Prostate gland (tissue), 2 donors: ENCODE measurements around the gene LAMA3. TPM values are rescaled to one million over a fixed set of nuclear protein-coding genes. Genes with fewer than 3 reads are reported as not detected.

ENCODE experiments used
- DNase-seq: peaks from one replicate; pipeline ENCODE4 v3.0.0-alpha.2; 2019; ENCODE audit warnings: low spot score
- H3K27ac ChIP-seq, 2 donors: fragments of 200-600 bp; sonication (generic); 2 replicates each; pipeline ENCODE4 v1.5.1; 2017 to 2019
- H3K27me3 ChIP-seq: fragments of 200-600 bp; sonication (generic); replicated peaks from 2 replicates; pipeline ENCODE4 v1.5.1; 2019; ENCODE audit not compliant: insufficient read depth
- H3K36me3 ChIP-seq, 2 donors: fragments of 200-600 bp; sonication (generic); 1 replicate in 1 of 2; 2 replicates in 1 of 2; pipeline versions ENCODE4 v1.5.1 to v1.8.1; 2017 to 2019
- H3K4me1 ChIP-seq: fragments of 200-600 bp; sonication (generic); replicated peaks from 2 replicates; pipeline ENCODE4 v1.5.1; 2019
- H3K4me3 ChIP-seq, 2 donors: fragments of 200-600 bp; sonication (generic); 2 replicates each; pipeline ENCODE4 v1.5.1; 2017 to 2019
- H3K9me3 ChIP-seq: fragments of 200-600 bp; sonication (generic); 2 replicates; pipeline ENCODE4 v1.5.1; 2017
- POLR2A ChIP-seq: fragments of 450-650 bp; IDR thresholded peaks from one replicate; pipeline ENCODE4 v1.6.1; 2016; ENCODE audit warnings: antibody characterized with exemption, mild to moderate bottlenecking
- POLR2AphosphoS5 ChIP-seq: sonication (generic); formaldehyde crosslinking; IDR thresholded peaks from one replicate; pipeline ENCODE4 v1.6.1; 2017; ENCODE audit warnings: antibody characterized with exemption
- WGBS: methylation state at CpG from one replicate; pipeline ENCODE4 v1.1.5; 2018; 5-methylcytosine and 5-hydroxymethylcytosine counted together
- intact Hi-C: fragments of 100-400 bp; cut with DNase I; formaldehyde crosslinking; loops from one replicate; pipeline ENCODE4 v1.14.2; 2022
- total RNA-seq, 2 donors: library from RNA; depleted of rRNA; stranded (reverse); fragments of >200 nt; gene quantifications; one replicate each; pipeline ENCODE4 v1.1.0, GENCODE V29; 2016
- TF ChIP-seq, protein P1 (sequence below), 4 experiments: fragments of 200-600 bp in 2 of 4; fragments of 450-650 bp in 2 of 4; sonication (generic) in 2 of 4; IDR thresholded peaks; 1 replicate in 3 of 4; 2 replicates in 1 of 4; pipeline ENCODE4 v1.5.1; 2016 to 2019; ENCODE audit warnings: antibody characterized with exemption in 4 of 4, mild to moderate bottlenecking in 2 of 4, moderate library complexity in 2 of 4

Gene LAMA3
- total RNA-seq, 2 donors from 2014 or later: 31.3 to 35.9 TPM

DNA sequence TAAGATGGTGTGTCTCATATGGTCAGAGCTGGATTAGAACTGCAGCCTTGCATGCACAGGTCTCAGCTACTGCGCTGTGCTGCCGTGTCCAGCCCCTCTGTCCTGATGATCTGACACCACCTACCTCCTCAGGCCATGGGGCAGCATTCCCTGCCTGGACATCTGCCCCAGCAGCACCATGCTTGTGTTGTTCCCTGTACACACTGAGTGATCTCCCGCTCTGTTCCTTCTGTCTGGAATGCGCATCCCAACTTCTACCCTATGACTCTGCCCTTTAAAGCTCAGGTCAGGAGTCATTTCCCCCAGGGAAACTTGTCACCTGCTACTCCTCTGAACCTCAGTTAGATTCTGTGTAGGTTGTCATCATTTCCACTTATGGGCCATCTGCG, 167.9 kb downstream of the LAMA3 start:
- H3K4me3 ChIP-seq: no peak overlapping the region
- no peak overlapping the region for H3K27ac ChIP-seq
- no peaks in the 10 kb centered on the region for H3K4me1 ChIP-seq
- TF ChIP-seq POLR2A: no peak
- no peak for TF ChIP-seq POLR2AphosphoS5
- TF ChIP-seq, protein P1, sequence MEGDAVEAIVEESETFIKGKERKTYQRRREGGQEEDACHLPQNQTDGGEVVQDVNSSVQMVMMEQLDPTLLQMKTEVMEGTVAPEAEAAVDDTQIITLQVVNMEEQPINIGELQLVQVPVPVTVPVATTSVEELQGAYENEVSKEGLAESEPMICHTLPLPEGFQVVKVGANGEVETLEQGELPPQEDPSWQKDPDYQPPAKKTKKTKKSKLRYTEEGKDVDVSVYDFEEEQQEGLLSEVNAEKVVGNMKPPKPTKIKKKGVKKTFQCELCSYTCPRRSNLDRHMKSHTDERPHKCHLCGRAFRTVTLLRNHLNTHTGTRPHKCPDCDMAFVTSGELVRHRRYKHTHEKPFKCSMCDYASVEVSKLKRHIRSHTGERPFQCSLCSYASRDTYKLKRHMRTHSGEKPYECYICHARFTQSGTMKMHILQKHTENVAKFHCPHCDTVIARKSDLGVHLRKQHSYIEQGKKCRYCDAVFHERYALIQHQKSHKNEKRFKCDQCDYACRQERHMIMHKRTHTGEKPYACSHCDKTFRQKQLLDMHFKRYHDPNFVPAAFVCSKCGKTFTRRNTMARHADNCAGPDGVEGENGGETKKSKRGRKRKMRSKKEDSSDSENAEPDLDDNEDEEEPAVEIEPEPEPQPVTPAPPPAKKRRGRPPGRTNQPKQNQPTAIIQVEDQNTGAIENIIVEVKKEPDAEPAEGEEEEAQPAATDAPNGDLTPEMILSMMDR (IDR thresholded peaks at IDR 0.05): no peak
- no peak for DNase-seq
- intact Hi-C loops: no loop called here
- H3K9me3 ChIP-seq: no peaks in the 10 kb centered on the region
- no peaks in the 10 kb centered on the region for H3K36me3 ChIP-seq
- H3K27me3 ChIP-seq: no peaks in the 10 kb centered on the region
- WGBS: 95% methylated on average over 5 of the region's 5 CpGs

DNA sequence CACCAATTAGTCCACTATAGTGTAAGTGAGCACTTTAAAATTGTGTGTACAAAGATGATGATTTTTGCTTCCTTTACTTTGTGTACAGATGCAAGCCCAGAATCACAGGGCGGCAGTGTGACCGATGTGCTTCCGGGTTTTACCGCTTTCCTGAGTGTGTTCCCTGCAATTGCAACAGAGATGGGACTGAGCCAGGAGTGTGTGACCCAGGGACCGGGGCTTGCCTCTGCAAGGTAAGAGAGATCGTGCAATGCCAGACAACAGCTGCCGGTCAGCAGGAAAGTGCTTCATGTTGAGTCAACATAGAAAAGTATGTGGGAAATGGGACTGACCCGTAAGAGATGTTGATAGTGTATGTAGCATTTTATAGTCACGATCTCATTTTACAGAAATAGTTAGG, 168.5 kb downstream of the LAMA3 start:
- DNase-seq: no peak
- Histone ChIP-seq H3K27ac (no peak overlapping the region), H3K9me3 (no peaks in the 10 kb centered on the region), H3K36me3 (no peaks in the 10 kb centered on the region), H3K4me3 (no peak overlapping the region), H3K4me1 (no peaks in the 10 kb centered on the region), H3K27me3 (no peaks in the 10 kb centered on the region)
- TF ChIP-seq POLR2AphosphoS5 (no peak), POLR2A (no peak)
- TF ChIP-seq, protein P1 (IDR thresholded peaks at IDR 0.05): no peak
- WGBS: 82% methylated on average over 9 of the region's 9 CpGs
- intact Hi-C loops: no loop called here

DNA sequence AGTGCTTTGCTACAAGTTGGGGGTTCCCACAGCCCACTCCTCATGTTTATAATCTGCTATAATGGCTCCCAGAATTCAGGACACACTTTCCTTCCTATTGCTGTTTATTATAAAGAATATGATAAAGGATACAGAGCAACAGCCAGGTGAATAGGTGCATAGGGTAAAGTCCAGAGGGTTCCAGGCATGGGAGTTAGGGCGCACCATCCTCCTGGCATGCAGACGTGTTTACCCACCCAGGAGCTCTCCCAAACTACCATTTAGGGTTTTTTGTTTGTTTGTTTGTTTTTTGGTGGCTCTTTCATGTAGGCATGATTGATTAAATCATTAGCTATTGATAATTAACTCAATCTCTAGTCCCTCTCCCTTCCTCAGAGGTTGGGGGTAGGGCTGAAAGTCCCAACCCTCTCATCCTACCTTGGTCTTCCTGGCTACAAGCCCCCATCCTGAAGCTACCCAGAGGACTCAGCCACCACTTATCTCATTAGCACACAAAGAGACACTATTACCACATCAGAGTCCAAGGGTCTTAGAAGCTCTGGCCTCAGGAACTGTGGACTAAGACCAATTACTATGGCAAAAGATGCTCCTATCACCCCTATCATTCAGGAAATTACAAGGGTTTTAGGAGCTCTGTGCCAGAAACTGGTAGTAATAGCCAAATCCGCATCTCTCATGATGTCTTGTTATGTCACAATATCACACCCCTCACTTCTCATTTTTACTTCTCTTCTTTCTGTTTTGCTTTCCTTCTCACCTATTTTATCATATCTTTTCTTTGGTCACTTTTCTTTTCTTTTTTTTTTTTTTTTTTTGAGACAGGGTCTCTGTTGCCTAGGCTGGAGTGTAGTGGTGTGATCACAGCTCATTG, 170.4 kb downstream of the LAMA3 start:
- no peak for DNase-seq
- 97% methylated on average over 3 of the region's 3 CpGs for WGBS
- Histone ChIP-seq H3K36me3 (no peaks in the 10 kb centered on the region), H3K27me3 (no peaks in the 10 kb centered on the region), H3K27ac (no peak overlapping the region), H3K4me3 (no peak overlapping the region), H3K9me3 (no peaks in the 10 kb centered on the region), H3K4me1 (no peaks in the 10 kb centered on the region)
- TF ChIP-seq POLR2AphosphoS5: no peak
- TF ChIP-seq, protein P1 (IDR thresholded peaks at IDR 0.05): no peak
- no peak for TF ChIP-seq POLR2A
- intact Hi-C loops: no loop called here

DNA sequence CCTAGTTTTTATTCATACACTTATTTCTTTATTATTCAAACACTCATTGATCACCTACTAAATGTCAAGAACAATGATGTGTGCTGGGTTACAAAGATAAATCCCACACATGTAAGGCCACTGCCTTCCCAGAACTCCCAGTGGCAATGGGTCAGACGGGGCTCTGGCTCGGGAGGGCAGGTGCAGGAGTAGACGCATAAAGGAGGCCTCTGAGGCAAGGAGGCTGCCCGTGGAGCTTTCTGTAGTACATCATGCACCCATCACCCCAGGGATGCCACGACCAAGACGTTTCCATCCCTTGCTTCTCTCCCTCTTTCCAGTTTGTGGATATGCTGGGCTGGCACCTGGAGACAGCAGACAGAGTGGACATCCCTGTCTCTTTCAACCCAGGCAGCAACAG, 172.1 kb downstream of the LAMA3 start:
- Histone ChIP-seq H3K36me3 (no peaks in the 10 kb centered on the region), H3K27me3 (no peaks in the 10 kb centered on the region), H3K9me3 (no peaks in the 10 kb centered on the region), H3K4me1 (no peaks in the 10 kb centered on the region), H3K4me3 (no peak overlapping the region), H3K27ac (no peak overlapping the region)
- TF ChIP-seq POLR2A: no peak
- TF ChIP-seq, protein P1 (IDR thresholded peaks at IDR 0.05): no peak
- no peak for TF ChIP-seq POLR2AphosphoS5
- 84% methylated on average over 6 of the region's 6 CpGs for WGBS
- intact Hi-C loops: no loop called here
- no peak for DNase-seq

DNA sequence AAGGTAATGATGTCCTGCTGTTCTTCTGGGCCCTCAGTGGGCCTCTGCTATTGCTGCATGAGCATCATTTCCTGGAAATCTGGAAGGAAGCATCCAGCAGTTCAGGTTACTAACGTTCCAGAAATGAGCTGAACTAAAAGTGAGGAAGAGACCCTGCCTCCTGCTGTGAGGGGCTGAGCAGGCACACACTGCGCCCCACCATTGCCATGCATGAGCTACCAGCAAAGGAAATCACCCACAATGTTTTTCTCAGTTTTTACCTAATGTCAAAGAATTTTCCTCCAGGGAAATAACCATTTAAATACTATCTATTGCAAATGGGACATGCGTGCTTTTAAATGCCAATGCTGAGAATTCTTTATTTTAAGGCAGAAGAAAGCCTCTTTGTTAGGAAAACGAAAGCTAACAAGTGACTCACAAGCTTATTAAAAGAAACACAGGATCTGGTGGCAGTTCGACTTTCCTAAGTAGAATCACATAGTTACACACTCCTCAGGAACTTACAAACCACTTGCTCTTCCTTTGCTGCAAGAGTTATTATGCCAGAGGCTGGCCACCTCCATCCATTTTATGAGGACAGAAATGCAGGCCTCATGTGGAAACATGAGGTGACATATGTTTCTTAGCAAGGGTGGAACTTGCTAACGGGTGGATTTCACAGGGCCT, 172.7 kb downstream of the LAMA3 start:
- Histone ChIP-seq H3K27me3 (no peaks in the 10 kb centered on the region), H3K4me3 (no peak overlapping the region), H3K36me3 (no peaks in the 10 kb centered on the region), H3K9me3 (no peaks in the 10 kb centered on the region), H3K27ac (peak overlapping the region in 1 of 2 donors; percentile 1), H3K4me1 (no peaks in the 10 kb centered on the region)
- TF ChIP-seq, protein P1 (IDR thresholded peaks at IDR 0.05): no peak
- TF ChIP-seq POLR2AphosphoS5 (no peak), POLR2A (no peak)
- intact Hi-C loops: no loop called here
- DNase-seq: no peak
- WGBS: 37% methylated on average over 6 of the region's 6 CpGs
